Measurements from ENCODE around the gene GLYATL2.

The GLYATL2 gene

DNA sequence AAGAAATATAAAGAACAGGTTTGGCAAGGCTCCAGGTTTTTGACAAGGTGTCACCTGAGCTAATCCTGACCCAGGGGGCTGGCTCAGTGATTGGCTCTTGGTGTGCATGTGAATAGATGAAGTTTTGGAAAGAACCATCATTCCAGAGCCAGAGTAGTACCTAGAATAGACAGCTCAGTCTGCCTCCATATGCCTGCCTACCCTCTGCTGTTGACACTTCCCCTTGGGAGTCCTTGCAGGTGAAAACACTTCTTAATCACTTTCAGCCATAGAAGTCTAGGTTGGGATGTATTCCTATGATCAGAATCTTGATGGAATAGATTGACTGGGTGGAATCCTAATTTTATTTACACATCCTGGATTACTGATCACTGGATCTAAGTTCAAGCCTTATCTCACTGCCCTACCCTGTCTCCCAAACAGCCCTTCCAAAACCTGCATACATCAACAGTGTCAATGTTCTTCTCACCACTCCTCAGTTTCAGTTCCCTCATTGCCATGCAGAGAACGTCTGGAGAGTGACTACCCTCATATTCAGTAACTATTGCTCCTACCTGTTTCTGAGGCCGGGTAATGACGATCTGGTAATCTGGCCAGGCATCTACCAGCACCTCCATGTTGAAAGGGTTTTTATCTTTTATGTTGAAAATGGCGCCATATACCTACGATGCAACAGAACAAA is 6.7 kb downstream of the GLYATL2 start:
- TF ChIP-seq, protein P1, sequence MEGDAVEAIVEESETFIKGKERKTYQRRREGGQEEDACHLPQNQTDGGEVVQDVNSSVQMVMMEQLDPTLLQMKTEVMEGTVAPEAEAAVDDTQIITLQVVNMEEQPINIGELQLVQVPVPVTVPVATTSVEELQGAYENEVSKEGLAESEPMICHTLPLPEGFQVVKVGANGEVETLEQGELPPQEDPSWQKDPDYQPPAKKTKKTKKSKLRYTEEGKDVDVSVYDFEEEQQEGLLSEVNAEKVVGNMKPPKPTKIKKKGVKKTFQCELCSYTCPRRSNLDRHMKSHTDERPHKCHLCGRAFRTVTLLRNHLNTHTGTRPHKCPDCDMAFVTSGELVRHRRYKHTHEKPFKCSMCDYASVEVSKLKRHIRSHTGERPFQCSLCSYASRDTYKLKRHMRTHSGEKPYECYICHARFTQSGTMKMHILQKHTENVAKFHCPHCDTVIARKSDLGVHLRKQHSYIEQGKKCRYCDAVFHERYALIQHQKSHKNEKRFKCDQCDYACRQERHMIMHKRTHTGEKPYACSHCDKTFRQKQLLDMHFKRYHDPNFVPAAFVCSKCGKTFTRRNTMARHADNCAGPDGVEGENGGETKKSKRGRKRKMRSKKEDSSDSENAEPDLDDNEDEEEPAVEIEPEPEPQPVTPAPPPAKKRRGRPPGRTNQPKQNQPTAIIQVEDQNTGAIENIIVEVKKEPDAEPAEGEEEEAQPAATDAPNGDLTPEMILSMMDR (IDR thresholded peaks at IDR 0.05; ENCODE audit: extremely low read depth, insufficient read depth, missing control alignments) = no peak
- DNase-seq (ENCODE audit: low spot score) = no peak
- in situ Hi-C loops (cut with MboI; ENCODE audit: low pct_unique_long_range_greater_than_20kb, low sequenced_read_pairs, unreplicated experiment) = no loop called here

DNA sequence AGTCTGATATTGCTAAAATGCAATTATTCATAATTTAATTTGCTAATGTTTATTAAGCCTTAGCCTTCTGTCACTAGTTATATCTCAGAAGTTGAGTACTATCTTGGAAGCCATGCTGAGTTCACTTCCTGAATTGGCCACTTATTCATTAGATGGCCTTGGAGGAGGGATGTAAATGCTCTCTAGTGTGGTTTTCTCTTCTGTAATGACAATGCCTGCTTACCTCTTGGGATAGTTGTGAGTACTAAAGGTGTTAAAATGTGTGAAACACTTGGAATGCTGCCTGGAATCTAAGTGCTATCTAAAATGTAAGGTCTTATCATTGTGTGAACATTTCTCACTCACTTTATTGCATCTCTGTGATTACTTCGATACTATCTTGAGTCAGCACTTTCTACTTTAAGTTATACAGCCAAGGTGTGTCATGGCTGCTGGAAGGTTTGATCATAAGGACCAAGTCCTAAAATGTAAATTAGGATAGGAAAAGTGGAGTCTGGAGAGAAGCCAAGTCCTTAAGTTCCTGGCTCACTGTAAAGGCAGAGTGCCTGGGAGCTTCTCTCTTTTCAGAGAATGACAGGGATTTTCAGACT is 12.4 kb downstream of the GLYATL2 start:
- DNase-seq (ENCODE audit: low spot score) = no peak
- TF ChIP-seq, protein P1 (IDR thresholded peaks at IDR 0.05; ENCODE audit: extremely low read depth, insufficient read depth, missing control alignments) = no peak
- in situ Hi-C loops (cut with MboI; ENCODE audit: low pct_unique_long_range_greater_than_20kb, low sequenced_read_pairs, unreplicated experiment) = no loop called here

DNA sequence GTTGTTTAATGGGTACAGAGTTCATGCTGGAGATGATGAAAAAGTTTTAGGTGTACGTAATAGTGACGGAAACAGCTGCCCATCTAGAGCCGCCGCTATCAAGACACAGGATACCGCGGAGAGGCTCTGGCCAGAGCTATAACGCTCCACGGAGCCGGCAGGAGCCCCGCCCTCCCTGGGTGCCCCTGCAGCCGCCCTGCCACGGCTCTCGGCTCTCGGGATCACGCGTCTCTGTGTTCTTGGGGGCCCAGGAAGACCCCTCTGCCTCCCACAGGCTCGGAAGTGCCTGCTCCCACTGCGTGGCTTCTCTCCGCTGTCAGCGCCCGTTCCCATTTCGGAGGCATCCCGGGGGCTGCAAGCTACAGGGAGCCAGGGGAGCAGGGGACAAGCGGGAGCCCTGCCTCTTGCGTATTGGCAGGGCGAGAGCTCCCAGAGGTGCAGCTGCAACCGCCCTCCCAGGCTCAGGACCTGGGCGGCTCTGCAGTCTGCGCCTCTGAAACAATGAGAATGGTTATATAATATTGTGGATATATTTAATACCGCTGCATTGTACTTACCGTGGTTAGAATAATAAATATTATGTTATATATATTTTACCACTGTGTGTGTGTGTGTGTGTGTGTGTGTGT is 13.7 kb downstream of the GLYATL2 start:
- in situ Hi-C loops (cut with MboI; ENCODE audit: low pct_unique_long_range_greater_than_20kb, low sequenced_read_pairs, unreplicated experiment) = no loop called here
- no peak for DNase-seq (ENCODE audit: low spot score)

DNA sequence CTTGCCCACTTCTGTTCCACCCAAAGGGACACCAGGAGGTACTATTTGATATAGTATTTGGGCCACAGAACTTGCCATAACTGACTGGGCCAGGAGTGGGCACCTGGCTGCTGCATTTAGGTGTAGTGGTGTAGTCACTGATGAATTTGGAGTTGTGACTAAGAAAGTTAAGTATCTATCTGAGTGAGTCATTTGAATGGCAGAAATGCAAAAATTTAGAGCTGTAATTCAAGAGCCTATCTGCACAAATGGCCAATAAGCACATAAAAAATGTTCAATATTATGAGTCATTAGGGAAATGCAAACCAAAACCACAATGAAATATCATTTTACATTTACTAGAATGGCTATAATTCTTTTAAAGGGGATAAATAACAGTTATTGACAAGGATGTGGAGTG is 14.7 kb downstream of the GLYATL2 start:
- in situ Hi-C loops (cut with MboI; ENCODE audit: low pct_unique_long_range_greater_than_20kb, low sequenced_read_pairs, unreplicated experiment) = no loop called here
- no peak for DNase-seq (ENCODE audit: low spot score)
- TF ChIP-seq, protein P1 (IDR thresholded peaks at IDR 0.05; ENCODE audit: extremely low read depth, insufficient read depth, missing control alignments) = no peak

More for the DNA sequence above, 13.7 kb downstream of the GLYATL2 start:
- TF ChIP-seq, protein P1 (IDR thresholded peaks at IDR 0.05; ENCODE audit: extremely low read depth, insufficient read depth, missing control alignments) = no peak

DNA sequence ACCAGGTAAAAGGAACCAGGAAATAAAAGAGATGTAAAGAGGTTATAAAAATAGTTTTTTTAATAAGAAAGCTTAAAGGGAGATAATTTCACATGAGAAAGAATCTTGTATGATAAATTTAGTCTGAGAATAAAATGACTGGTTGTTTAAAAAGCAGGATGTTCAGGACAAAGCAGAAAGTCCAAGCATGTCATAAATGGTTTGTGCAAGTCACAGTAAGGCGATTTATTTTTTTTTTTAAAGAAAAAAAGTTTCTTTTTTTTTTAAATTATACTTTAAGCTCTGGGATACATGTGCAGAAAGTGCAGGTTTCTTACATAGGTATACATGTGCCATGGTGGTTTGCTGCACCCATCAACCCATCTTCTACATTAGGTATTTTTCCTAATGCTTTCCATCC is 30.8 kb downstream of the GLYATL2 start:
- no peak for DNase-seq (ENCODE audit: low spot score)
- TF ChIP-seq, protein P1 (IDR thresholded peaks at IDR 0.05; ENCODE audit: extremely low read depth, insufficient read depth, missing control alignments) = no peak
- in situ Hi-C loops (cut with MboI; ENCODE audit: low pct_unique_long_range_greater_than_20kb, low sequenced_read_pairs, unreplicated experiment) = no loop called here

DNA sequence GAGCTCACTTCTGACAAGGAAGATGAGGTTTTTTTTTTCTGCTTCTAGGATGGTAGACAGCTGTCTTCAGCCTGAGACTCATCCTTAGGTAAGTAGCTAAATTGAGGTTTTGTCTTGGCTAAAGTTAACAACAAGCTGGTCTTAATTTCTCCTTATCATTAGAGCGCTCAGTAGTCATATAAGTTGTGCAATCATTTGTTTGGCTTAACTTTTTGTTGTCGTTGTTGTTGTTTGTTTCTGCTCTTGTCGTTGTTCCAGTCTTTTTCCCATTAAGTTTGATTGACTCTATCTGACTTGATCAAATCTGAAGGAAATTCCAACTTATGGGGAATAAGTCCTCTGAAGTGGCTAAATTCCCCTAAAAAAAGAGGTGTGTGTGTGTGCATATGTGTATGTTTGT is 33.0 kb downstream of the GLYATL2 start:
- in situ Hi-C loops (cut with MboI; ENCODE audit: low pct_unique_long_range_greater_than_20kb, low sequenced_read_pairs, unreplicated experiment) = no loop called here
- TF ChIP-seq, protein P1 (IDR thresholded peaks at IDR 0.05; ENCODE audit: extremely low read depth, insufficient read depth, missing control alignments) = no peak
- DNase-seq (ENCODE audit: low spot score) = no peak

Measured in GM13977 (cell line).